ENCODE data around the gene GPBP1.
"Not testable (repeated sequence)": the region's sequence is repeated elsewhere in the genome, so short reads cannot be mapped to it uniquely, and the experiment has no call there.

GPBP1 gene, protein sequence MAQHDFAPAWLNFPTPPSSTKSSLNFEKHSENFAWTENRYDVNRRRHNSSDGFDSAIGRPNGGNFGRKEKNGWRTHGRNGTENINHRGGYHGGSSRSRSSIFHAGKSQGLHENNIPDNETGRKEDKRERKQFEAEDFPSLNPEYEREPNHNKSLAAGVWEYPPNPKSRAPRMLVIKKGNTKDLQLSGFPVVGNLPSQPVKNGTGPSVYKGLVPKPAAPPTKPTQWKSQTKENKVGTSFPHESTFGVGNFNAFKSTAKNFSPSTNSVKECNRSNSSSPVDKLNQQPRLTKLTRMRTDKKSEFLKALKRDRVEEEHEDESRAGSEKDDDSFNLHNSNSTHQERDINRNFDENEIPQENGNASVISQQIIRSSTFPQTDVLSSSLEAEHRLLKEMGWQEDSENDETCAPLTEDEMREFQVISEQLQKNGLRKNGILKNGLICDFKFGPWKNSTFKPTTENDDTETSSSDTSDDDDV

DNA sequence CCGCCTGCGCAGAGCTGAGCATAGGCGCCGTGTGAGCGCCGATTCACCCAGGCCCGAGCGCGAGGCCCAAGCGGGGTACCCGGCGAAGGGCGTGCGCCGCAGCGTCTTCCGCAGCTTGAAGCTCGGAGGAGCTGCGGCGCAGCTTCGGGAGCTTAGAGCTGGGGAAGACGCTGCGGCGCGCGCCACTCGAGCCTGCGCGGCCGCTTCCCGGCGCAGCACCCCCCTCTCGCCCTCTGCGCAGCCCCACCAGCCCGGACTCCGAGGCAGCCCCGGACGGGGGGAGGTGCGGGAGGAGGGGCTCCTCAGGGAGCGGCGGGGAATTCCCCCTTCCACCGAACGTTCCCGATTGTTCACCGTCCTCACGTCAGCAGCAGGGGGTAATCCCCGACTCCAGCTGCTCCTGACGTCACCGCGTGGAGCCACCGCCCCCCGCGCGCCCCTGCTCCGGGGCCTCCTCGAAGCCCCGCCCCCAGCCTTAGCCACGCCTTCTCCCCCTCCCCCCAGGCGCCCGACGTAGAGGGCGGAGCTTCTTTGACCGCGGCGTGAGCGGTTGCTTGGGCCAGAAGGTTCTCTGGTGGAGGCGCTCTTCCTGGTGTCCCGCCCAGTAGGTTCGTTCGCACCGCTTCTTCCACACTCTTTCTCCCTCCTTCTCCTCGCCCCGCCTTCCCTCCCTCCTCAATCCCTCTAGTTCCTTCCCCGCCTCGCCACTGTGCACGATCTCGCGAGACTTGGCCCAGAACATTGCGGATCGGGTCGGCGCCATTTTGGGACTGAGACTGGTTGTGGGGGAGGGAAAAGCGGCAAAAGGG, at the start of gene GPBP1:
TSS of gene GPBP1 (plus strand) at position 741 of the 809 bp plus-strand sequence. CDS start 40,072 bp downstream, outside the sequence.
- peak; percentile 94 to 95 for DNase-seq (ENCODE audit: low read depth in 1 of 2, low spot score in 1 of 2)

DNA sequence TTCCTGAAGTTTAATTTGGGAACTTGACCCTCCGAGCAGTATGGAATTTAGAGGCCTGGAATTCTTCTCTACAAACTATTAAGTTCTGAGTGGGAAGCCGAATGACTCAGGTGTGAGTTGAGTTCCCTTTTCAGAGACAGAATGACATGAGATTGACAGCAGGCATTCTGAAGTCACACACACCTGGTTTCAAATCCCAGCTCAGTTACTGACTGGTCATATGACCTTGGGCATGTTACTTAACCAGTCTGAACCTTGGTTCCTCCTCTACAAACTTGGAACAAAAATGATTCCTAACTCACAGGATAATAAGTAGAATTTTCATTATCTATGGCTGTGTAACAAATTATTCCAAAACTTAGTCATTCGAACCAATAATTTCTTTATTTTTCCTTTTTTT, 45.5 kb upstream of the GPBP1 start:
- no peak for DNase-seq (ENCODE audit: low read depth in 1 of 2, low spot score in 1 of 2)

DNA sequence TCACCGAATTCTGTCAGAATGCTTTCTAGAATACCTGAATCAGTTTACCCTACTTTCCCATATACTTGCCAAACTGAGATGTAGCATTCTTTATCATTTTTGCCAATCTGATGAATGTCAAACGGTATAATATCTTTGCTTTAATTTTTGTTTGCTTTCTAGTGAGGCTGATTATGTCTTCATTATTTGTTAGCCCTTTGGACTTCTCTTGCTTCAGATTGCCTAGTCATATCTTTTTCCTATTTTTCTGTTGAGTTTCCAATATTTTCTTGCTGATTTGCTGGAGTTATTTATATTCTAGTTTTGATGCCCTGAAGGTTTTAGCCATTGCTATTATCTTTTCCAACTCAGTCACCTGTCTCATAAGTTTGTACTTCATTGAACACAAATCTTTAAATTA, 40.3 kb upstream of the GPBP1 start:
- no peak for DNase-seq (ENCODE audit: low read depth in 1 of 2, low spot score in 1 of 2)

DNA sequence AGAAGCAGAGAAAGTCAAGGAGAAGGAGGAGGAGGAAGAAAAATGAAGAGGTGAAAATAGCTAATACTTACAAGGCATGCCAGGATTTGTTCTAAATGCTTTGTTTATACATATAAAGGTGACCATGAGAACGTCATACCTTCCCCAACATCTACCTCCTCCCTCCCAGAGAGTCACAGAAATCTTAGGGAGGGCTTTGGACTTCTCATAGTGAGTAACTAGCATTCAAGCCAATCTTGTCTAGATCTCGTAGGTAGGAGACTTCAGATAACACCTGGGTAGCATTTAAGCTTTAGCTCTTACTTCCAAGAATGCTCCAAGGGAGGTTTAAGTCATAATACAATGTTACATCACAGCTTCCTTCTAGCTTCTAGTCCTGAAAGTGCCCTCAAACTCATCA, 36.5 kb upstream of the GPBP1 start:
- no peak for DNase-seq (ENCODE audit: low read depth in 1 of 2, low spot score in 1 of 2)

DNA sequence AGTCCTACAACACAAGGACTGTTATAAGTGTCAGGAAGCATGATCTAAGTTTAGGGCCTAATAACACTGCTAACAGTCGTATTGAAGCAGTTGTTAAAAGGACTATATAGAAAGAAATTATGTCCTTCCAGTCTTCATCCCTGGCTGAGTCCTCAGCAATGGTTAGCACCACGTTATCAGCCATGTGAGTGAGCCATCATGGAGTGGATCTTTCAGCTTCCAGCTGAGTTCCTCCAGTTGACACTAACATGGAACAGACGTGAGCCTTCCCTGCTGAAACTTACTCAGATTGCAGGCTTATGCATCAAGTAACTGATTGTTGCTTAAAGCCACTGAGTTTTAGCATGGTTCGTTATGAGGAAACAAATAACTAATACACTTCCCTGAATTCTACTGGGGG, 21.5 kb upstream of the GPBP1 start:
- DNase-seq (ENCODE audit: low read depth in 1 of 2, low spot score in 1 of 2), result no peak

DNA sequence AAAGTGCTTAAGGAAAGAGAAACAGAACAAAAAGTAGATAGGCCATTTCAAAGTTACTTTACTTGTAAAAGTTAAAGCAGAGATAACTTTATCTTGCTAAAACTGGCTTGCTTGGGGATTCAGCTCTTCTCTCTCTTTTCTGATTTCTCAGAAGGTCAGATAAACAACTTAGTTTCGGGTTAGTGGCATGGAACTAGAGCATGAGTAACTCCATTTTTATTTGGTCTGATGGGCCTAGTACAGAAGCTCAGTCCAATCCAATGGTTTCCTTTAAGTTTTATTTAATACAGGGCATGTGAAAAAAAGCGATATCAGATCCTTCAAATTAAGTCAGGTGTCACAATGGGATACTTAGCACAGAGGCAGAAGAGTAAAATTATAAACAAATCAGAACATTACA, 18.8 kb upstream of the GPBP1 start:
- no peak for DNase-seq (ENCODE audit: low read depth in 1 of 2, low spot score in 1 of 2)

DNA sequence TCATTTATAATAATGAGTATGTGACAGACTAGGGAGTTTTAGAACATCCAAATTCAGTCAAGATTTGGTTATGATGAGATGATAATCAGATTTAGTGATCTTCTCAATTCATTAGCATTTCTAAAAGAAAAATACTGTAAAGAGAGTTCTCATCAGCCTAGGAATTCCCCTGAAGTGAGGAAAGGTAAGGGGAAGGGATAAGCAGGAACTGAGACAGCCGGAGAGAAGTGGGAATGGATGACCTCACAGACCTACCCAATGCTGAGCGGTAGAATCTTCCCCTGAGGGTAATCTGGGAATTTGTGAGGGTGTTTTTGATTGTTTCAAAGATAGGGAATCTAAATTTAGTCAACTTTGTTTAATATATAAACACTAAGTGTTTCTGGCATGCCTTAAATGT, 16.7 kb upstream of the GPBP1 start:
- DNase-seq (ENCODE audit: low read depth in 1 of 2, low spot score in 1 of 2), result no peak

DNA sequence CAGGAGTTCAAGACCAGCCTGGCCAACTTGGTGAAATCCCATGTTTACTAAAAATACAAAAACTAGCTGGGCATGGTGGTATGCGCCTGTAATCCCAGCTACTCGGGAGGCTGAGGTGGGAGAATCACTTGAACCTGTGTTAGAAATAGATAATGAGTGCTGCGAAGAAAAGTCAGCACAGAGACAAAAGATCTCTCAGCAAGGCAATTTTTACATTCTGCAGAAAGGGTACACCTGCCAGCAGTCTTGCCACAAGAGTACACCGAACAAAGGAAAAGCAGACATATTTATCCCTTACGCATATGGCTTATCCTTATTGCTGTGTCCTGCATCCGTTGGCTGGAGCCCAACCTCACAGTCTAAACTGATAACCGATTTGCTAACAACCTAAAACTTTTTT, 16.2 kb upstream of the GPBP1 start:
- DNase-seq (ENCODE audit: low read depth in 1 of 2, low spot score in 1 of 2), result no peak

DNA sequence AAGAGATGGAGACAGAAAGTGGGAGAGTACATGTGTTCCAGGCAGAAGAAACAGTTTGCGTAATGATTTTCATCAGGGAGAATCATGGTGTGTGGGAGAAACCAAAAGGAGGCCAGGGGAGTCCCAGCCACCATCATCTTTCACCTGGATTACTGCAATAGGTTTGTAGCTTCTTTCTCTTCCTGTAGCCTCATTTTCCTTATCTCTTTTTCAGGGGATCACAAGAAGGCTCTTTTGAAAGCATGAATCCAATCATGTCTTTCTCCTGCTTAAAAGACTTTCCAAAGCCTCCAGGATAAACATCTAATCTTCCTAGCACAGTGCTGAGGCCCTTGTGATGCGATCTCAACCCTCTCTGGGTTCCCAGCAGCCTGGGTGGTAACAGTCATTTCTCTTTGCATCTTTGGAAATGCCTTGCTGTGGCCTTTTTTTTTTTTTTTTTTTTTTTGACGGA, 10.3 kb upstream of the GPBP1 start:
- no peak for DNase-seq (ENCODE audit: low read depth in 1 of 2, low spot score in 1 of 2)

DNA sequence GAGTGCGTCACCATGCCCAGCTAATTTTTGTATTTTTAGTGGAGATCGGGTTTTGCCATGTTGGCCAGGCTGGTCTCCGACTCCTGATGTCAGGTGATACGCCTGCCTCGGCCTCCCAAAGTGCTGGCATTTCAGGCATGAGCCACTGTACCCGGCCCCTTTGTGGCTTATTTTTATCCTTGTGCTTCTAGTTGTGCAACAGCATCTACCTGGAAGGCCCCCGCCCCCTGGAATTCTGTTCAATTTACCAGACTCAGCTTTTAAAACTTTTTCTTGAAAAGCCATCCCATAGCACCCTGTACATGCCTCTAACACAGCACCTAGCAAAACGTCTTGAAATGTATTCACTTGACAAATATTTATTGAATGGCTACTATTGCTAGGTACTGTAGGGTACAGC, 9.7 kb upstream of the GPBP1 start:
- DNase-seq (ENCODE audit: low read depth in 1 of 2, low spot score in 1 of 2), result no peak

DNA sequence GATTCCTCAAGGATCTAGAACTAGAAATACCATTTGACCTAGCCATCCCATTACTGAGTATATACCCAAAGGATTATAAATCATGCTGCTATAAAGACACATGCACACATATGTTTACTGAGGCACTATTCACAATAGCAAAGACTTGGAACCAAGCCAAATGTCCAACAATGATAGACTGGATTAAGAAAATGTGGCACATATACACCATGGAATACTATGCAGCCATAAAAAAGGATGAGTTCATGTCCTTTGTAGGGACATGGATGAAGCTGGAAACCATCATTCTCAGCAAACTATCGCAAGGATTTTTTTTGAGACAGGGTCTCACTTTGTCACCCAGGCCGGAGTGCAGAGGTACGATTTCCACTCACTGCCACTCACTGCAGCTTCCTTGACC, 8.7 kb upstream of the GPBP1 start:
- not testable (repeated sequence) for DNase-seq (ENCODE audit: low read depth in 1 of 2, low spot score in 1 of 2)

DNA sequence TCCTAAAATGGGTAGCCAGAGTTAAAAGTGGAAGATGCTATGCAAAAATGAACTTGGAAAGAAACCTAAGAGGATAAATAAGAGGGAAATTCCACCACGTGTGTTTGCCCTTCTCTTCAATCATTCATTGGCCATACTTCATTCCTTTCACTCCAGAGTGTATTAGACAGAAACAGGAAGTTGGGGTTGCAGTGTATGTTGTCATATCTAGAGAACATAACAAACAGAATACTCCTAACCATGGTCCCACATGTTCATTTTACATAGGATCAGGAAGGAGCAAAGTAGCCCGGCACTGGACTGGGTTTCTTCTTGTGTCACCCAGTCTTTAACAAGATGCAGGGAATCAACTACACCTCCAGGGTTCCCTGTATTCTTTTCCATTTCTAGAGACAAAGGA, 7.6 kb upstream of the GPBP1 start:
- no peak for DNase-seq (ENCODE audit: low read depth in 1 of 2, low spot score in 1 of 2)

DNA sequence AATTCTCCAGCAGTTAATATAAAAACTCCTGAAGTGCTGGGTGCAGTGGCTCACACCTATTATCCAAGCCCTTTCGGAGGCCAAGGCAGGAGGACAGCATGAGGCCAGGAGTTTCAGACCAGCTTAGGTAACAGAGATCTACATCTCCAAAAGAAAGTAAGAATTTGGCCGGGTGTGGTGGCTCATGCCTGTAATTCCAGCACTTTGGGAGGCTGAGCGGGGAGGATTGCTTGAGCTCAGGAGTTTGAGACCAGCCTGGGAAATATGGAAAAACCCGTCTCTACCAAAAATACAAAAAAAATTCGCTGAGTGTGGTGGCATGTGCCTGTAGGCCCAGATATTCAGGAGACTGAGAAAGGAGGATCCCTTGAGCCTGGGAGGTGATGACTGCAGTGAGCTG, 6.7 kb upstream of the GPBP1 start:
- DNase-seq (ENCODE audit: low read depth in 1 of 2, low spot score in 1 of 2), result no peak

DNA sequence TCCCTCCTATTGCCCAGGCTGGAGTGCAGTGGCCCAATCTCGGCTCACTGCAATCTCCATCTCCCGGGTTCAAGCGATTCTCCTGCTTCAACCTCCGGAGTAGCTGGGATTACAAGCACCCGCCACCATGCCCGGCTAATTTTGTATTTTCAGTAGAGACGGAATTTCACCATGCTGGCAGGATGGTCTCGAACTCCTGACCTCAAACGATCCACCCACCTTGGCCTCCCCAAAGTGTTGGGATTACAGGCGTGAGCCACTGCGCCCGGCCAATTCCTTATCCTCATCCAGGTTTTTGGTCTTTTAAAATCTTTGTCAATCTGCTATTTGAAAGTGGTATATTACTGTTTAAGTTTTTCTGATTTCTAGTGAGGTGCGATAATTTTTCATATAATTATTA, 3.7 kb upstream of the GPBP1 start:
- not testable (repeated sequence) for DNase-seq (ENCODE audit: low read depth in 1 of 2, low spot score in 1 of 2)

DNA sequence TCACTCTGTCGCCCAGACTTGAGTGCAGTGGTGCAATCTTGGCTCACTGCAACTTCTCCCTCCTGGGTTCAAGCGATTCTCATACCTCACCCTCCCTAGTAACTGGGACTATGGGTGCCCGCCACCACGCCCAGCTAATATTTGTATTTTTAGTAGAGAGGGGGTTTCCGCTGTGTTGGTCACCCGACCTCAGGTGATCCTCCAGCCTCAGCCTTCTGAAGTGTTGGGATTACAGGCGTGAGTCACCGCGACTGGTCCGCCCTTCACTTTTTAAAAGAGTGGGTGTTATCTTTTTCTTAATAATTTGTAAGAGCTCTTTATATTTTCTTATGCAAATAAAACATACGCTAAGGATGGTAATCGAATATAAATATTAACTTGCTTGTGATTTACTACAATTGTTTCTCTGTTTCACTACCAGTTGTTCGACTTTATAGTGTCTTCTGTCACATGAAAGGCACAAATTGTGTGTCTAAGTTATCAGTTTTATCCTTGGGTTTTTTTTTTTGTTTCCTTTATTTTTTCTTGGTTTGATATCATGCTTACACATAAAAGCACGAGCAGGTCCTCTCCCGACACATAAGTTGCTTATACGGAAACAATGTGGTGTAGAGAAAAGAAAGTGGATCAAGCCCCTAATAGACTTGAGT, 1.9 kb upstream of the GPBP1 start:
- no peak for DNase-seq (ENCODE audit: low read depth in 1 of 2, low spot score in 1 of 2)

DNA sequence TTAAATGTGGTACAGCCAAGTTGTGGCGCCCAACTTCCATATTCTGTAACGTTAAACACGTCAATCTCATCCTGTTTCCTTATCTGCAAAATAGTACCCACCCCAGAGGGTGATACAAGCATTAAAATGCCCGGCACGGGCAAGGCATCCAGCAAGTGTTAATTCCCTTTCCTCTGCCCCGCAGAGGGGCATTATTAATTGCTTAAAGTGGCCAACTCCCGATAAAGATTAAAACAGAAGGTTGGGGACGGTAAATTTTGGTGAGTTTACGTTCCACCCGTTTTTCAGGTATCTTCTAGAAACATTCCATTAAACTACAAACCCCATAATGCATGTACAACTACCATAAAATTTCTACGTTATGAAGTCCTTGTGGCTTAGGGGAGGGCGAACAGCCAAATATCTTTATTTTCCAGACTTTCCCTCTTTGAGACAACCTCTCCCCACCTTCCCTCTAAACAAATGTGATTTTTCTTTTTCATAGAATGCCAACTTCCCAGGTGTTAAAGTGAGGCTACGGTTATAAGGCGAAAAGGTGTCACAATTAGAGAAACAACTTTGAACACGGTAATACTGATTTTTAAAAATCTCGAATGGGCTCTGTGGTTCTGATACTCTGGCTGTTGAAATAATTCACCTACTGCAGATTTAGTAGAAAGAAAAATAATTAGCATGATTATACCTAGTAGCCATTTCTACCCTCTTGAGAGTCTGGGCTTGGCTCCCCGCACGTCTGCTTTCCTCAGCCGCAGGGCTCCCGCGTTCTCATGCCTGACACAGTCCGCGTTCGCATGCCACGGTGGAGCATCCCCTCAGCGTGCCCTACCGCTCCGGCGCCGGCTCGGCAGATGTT, 1.2 kb upstream of the GPBP1 start:
- no peak for DNase-seq (ENCODE audit: low read depth in 1 of 2, low spot score in 1 of 2)

DNA sequence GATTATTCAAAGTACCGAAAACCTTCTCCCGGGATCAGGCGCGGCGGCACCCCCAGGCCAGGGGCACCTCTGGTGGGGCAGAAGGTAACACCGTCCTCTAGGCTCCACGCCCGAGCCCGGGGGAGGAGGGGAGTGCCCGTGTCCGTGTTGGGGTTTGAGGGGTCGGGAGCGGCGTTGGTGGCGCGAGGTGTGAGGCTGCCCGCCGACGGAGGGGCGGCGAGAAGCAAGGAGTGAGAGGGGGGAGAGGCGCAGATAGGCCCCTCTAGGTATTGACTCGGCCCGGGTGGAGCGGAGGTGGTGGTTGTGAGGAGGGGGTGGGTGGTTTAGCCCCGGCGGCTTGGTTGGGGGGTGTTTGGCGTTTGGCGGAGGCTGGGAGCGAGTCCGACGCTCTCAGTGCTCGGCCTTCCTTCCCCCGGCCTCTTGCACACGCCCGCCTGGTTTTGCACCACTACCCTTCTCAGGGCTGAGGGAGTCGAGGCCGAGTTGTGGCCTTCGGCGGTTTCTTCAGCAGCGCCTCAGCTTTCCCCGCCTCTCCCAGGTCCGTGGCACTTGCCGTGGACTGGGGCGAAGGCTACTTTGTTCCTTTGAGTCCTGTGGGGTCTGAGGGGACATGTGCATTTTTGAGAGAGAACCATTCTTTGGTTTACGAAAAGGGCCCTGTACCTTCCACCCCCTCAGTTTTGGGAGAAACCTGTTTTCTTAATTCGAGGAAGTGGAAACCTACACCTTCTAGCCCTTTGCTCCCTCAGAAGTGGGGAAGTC, 450 bp downstream of the GPBP1 start:
- DNase-seq (ENCODE audit: low read depth in 1 of 2, low spot score in 1 of 2), result peak in 1 of 2 donors; percentile 18

DNA sequence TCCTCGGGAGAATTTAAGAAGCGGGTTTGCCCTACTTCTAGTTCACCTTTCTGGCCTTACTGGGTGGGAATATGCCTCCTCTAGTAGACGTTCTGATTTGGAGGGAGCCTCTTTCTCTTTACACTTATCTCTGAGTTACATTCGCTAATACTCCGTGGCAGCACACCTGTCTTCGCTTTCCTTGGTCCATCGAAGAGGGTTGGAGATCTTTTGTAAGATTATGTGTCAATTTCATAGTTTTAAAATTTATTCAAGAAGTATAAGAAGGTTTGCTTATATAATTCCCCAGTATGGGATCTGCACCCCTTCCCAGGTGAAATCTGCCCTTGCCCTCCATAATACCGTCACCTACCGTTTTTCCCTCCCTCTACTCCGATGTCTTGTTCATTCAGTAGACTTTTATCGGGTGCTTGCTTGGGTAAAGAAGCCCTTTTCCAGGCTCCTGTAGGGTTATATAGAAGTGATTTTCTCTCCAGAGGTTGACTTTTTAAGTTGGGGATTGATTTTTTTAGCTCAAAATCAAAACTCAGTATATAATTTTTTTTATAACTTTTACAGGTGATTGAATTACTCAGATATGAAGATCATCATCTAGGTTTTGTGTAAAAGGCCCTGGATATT, 1.1 kb downstream of the GPBP1 start:
- no peak for DNase-seq (ENCODE audit: low read depth in 1 of 2, low spot score in 1 of 2)

DNA sequence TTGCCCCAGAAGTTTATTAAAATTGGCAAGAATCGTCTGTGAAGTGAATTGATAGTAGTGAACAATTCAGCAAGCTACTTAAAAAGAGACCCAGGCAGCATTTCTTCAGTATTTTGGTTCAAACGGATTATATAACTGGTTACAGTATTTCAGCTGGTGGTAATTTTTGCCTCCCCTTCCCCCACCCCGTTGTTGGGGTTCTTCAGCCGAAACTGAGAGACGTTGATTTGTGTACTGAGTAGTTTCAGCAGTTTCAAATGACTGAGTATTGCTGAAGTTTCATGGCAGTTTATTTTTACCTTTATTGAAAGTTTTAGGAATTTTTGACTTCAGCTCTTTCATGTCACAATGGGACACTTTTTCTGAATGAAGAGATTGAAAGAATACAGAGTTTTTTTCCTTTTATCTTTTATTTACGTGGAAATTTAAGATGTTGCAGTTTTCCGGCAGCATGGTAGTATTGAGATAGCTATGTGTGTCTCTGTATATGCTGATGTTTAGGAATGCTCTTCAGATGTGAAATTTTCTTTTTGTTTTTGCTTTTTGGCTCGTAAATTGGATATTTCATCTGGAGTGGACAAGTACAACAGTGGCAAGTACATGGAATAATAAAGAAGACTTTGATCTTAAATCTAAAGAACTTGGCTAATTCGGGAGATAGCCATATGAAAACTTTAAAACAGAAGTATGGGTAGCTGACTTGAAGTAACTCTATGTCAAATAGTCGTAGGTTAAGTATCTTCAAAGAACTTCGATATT, 1.9 kb downstream of the GPBP1 start:
- no peak for DNase-seq (ENCODE audit: low read depth in 1 of 2, low spot score in 1 of 2)
